ENCODE data around the gene MBL2. TPM values are rescaled to one million over a fixed set of nuclear protein-coding genes. Genes with fewer than 3 reads are reported as not detected.

Gene MBL2
- total RNA-seq, 4 donors from 2014 or later: not detected

DNA sequence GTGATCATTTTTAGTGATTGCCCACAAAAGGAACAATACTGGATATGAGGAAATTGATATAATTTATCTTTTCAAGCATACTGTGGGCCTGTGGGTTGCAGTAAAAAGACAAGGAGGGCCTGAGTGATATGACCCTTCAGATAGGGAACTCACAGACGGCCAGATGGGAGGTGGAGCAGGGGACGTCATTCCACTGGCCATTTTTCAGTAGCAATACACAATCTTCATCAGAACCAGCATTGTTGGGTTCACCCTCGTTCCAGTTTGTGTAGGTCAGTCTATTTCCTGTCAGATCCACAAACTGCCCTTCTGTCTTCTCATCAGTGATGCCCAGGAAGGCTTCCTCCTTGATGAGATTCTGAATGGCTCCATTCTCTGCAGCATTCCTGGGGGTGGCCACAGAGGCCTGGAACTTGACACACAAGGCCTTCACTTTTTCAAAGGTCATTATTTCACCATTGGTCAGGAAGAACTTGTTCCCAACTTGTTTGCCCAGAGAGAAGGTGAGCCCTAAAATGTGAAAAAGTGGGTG is 4.5 kb downstream of the MBL2 start:
- Histone ChIP-seq H3K27me3 (no peaks in the 10 kb centered on the region), H3K9me3 (no peaks in the 10 kb centered on the region), H3K4me1 (no peaks in the 10 kb centered on the region), H3K27ac (no peak overlapping the region), H3K4me3 (no peak overlapping the region), H3K36me3 (no peaks in the 10 kb centered on the region)
- intact Hi-C loops (cut with DNase I; ENCODE audit: low total_unique reads): no loop called here
- DNase-seq: no peak
- TF ChIP-seq POLR2A (IDR thresholded peaks at IDR 0.05): no peak
- no peak for TF ChIP-seq EP300 (IDR thresholded peaks at IDR 0.05; ENCODE audit: low read depth)
- TF ChIP-seq, protein P1, sequence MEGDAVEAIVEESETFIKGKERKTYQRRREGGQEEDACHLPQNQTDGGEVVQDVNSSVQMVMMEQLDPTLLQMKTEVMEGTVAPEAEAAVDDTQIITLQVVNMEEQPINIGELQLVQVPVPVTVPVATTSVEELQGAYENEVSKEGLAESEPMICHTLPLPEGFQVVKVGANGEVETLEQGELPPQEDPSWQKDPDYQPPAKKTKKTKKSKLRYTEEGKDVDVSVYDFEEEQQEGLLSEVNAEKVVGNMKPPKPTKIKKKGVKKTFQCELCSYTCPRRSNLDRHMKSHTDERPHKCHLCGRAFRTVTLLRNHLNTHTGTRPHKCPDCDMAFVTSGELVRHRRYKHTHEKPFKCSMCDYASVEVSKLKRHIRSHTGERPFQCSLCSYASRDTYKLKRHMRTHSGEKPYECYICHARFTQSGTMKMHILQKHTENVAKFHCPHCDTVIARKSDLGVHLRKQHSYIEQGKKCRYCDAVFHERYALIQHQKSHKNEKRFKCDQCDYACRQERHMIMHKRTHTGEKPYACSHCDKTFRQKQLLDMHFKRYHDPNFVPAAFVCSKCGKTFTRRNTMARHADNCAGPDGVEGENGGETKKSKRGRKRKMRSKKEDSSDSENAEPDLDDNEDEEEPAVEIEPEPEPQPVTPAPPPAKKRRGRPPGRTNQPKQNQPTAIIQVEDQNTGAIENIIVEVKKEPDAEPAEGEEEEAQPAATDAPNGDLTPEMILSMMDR (IDR thresholded peaks at IDR 0.05): no peak
- no peak for TF ChIP-seq POLR2AphosphoS5 (IDR thresholded peaks at IDR 0.05)
- in situ Hi-C loops (cut with MboI; ENCODE audit: low pct_ligation_motif_present in 1 of 4, low pct_unique_long_range_greater_than_20kb in 1 of 4, low sequenced_read_pairs in 3 of 4): no loop called here
- 57 to 71% methylated on average over 2 to 3 of the region's 3 CpGs for WGBS, 2 donors (ENCODE audit: low coverage in 1 of 2)

- intact Hi-C loops (cut with DNase I; ENCODE audit: low total_unique reads): no loop called here
- WGBS, 2 donors (ENCODE audit: low coverage in 1 of 2): 82 to 86% methylated on average over 3 to 5 of the region's 5 CpGs
- Histone ChIP-seq H3K4me3 (no peak overlapping the region), H3K27me3 (no peaks in the 10 kb centered on the region), H3K9me3 (no peaks in the 10 kb centered on the region), H3K36me3 (no peaks in the 10 kb centered on the region), H3K27ac (no peak overlapping the region), H3K4me1 (no peaks in the 10 kb centered on the region)
- TF ChIP-seq EP300 (IDR thresholded peaks at IDR 0.05; ENCODE audit: low read depth) (no peak), POLR2AphosphoS5 (IDR thresholded peaks at IDR 0.05) (no peak)
- TF ChIP-seq, protein P1 (IDR thresholded peaks at IDR 0.05): no peak
- in situ Hi-C loops (cut with MboI; ENCODE audit: low pct_ligation_motif_present in 1 of 4, low pct_unique_long_range_greater_than_20kb in 1 of 4, low sequenced_read_pairs in 3 of 4): no loop called here
- DNase-seq: no peak
Measured at GRCh38 chr10:52762088-52762487, 10.5 kb downstream of the MBL2 start.

DNA sequence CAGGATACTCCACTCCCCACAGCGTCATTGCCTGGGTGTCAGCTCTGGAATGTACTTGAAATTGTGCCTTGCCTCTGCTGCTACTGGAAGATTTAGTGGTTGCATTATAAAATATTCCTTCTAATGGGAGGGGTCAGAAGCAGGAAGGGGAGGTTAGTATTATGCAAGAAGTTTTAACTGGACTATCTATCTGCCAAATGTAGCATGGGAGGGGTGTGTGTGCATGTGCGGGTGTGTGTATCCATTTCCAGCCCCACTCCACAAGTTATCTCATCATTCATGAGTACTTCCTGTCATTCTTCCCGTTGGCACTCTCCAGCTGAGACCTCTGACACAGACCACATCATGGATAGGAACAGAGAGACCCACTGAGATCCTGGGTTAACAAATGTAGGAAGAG is 13.4 kb downstream of the MBL2 start:
- no peak overlapping the region for H3K27ac ChIP-seq
- TF ChIP-seq POLR2AphosphoS5 (IDR thresholded peaks at IDR 0.05): no peak
- TF ChIP-seq, protein P1 (IDR thresholded peaks at IDR 0.05): no peak
- TF ChIP-seq POLR2A (IDR thresholded peaks at IDR 0.05): no peak
- no peak for TF ChIP-seq EP300 (IDR thresholded peaks at IDR 0.05; ENCODE audit: low read depth)
- WGBS, 2 donors (ENCODE audit: low coverage in 1 of 2): 49% methylated on average over 3 of the region's 3 CpGs; no CpG with 5 or more reads in 1 of the 2 donors
- intact Hi-C loops (cut with DNase I; ENCODE audit: low total_unique reads) (no loop called here), in situ Hi-C loops (cut with MboI; ENCODE audit: low pct_ligation_motif_present in 1 of 4, low pct_unique_long_range_greater_than_20kb in 1 of 4, low sequenced_read_pairs in 3 of 4) (no loop called here)
- no peaks in the 10 kb centered on the region for H3K27me3 ChIP-seq
- no peak for DNase-seq
- H3K4me1 ChIP-seq: no peaks in the 10 kb centered on the region
- H3K36me3 ChIP-seq: no peaks in the 10 kb centered on the region
- H3K4me3 ChIP-seq: no peak overlapping the region
- no peaks in the 10 kb centered on the region for H3K9me3 ChIP-seq

DNA sequence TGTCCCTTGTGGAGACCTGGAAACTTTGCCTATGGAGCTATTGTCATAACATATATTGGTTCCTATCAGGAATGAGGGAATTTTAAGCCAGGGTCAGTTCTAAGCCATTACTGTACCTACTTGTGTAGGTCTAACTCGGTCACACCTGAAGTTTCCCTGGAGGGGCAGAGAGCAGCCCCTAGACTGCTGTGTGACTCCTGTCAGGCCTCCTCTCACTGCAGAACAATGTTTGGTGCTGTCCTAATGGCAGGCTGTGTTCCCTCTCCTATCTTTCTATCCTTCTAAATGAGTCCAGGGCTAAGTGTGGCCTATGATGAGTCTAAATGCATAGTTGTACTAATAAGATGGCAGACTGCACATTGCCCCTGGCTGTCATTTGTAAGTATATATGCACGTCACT is 14.2 kb downstream of the MBL2 start:
- no peak overlapping the region for H3K4me3 ChIP-seq
- no peaks in the 10 kb centered on the region for H3K36me3 ChIP-seq
- H3K9me3 ChIP-seq: no peaks in the 10 kb centered on the region
- in situ Hi-C loops (cut with MboI; ENCODE audit: low pct_ligation_motif_present in 1 of 4, low pct_unique_long_range_greater_than_20kb in 1 of 4, low sequenced_read_pairs in 3 of 4) (no loop called here), intact Hi-C loops (cut with DNase I; ENCODE audit: low total_unique reads) (no loop called here)
- no peak overlapping the region for H3K27ac ChIP-seq
- no peaks in the 10 kb centered on the region for H3K4me1 ChIP-seq
- no peaks in the 10 kb centered on the region for H3K27me3 ChIP-seq
- DNase-seq: no peak
- TF ChIP-seq EP300 (IDR thresholded peaks at IDR 0.05; ENCODE audit: low read depth): no peak
- TF ChIP-seq, protein P1 (IDR thresholded peaks at IDR 0.05): no peak
- no peak for TF ChIP-seq POLR2AphosphoS5 (IDR thresholded peaks at IDR 0.05)
- 77 to 100% methylated on average over 1 to 2 of the region's 2 CpGs for WGBS, 2 donors (ENCODE audit: low coverage in 1 of 2)

Measured in transverse colon (tissue), 4 donors.